HL-60 (cell line): Measurements from ENCODE around the gene PAK4.

Source experiments
- CTCF ChIP-seq: IDR thresholded peaks from one replicate; pipeline ENCODE4 v1.5.1; 2011; ENCODE audit warnings: low read length, control low read depth, inconsistent platforms; ENCODE audit not compliant: insufficient read depth
- GABPA ChIP-seq: IDR thresholded peaks from 2 replicates; pipeline ENCODE4 v1.6.1; 2012; ENCODE audit warnings: low read depth
- POLR2AphosphoS5 ChIP-seq: IDR thresholded peaks from 2 replicates; pipeline ENCODE4 v1.6.1; 2012; ENCODE audit warnings: low read depth
- REST ChIP-seq: IDR thresholded peaks from 2 replicates; pipeline ENCODE4 v1.6.1; 2012; ENCODE audit warnings: low read depth; ENCODE audit not compliant: insufficient replicate concordance

GRCh38 chr19:39141929-39142328, 16.3 kb downstream of the PAK4 start:
- no peak for TF ChIP-seq POLR2AphosphoS5
- no peak for TF ChIP-seq CTCF
- no peak for TF ChIP-seq GABPA
- TF ChIP-seq REST, result no peak
